ENCODE results near the gene GCGR. TPM values are rescaled to one million over a fixed set of nuclear protein-coding genes. Genes with fewer than 3 reads are reported as not detected.
A peak's percentile ranks its signal among the peaks of the same experiment; 100 is the strongest.
"Not testable (repeated sequence)": the region's sequence is repeated elsewhere in the genome, so short reads cannot be mapped to it uniquely, and the experiment has no call there.

The GCGR gene
- total RNA-seq, 1 experiment from 2014 or later: 1.4 TPM

- H3K36me3 Mint-ChIP-seq: peaks cover 4% of the 10 kb centered on the region
- ATAC-seq (no peak), DNase-seq (ENCODE audit: low spot score) (no peak)
- CTCF ChIA-PET: interaction anchor here (1.3 kb wide), 2 partner anchors 17 to 157 kb away, joined by 3 read pairs; no protein-coding TSS in a partner anchor
- POLR2A ChIA-PET: interaction anchor here (0.6 kb wide), 1 partner anchor 8 kb away, joined by 3 read pairs; no protein-coding TSS in a partner anchor
- H3K9me3 Mint-ChIP-seq: no peaks in the 10 kb centered on the region
- no peak overlapping the region for H3K4me3 Mint-ChIP-seq
- no peaks in the 10 kb centered on the region for H3K27me3 Mint-ChIP-seq (ENCODE audit: low read depth)
- H3K27ac Mint-ChIP-seq: peak overlapping the region; percentile 32; the same call in 1 of the 2 replicates
- H3K4me1 Mint-ChIP-seq: no peaks in the 10 kb centered on the region
- TF ChIP-seq FOXP4 (CRISPR knock-in tag; IDR thresholded peaks at IDR 0.05): no peak
- TF ChIP-seq USF2 (CRISPR knock-in tag; IDR thresholded peaks at IDR 0.05): no peak
- TF ChIP-seq TEAD4 (CRISPR knock-in tag; IDR thresholded peaks at IDR 0.05): no peak
- TF ChIP-seq USF1 (CRISPR knock-in tag; IDR thresholded peaks at IDR 0.05): no peak
- no peak for TF ChIP-seq OVOL2 (CRISPR knock-in tag; IDR thresholded peaks at IDR 0.05; ENCODE audit: borderline replicate concordance)
- no peak for TF ChIP-seq E2F1 (CRISPR knock-in tag; IDR thresholded peaks at IDR 0.05)
- no peak for TF ChIP-seq E2F5 (CRISPR knock-in tag; IDR thresholded peaks at IDR 0.05)
These were observed 34.9 kb downstream of the GCGR start for GRCh38 chr17:81838753-81839255.

- DNase-seq (ENCODE audit: low spot score) (no peak), ATAC-seq (no peak)
- POLR2A ChIA-PET: interaction anchor here (0.6 kb wide), 1 partner anchor 8 kb away, joined by 3 read pairs; no protein-coding TSS in a partner anchor
- peaks cover 5% of the 10 kb centered on the region for H3K36me3 Mint-ChIP-seq
- no peak overlapping the region for H3K27ac Mint-ChIP-seq
- CTCF ChIA-PET: interaction anchor here (1.3 kb wide), 2 partner anchors 17 to 157 kb away, joined by 3 read pairs; no protein-coding TSS in a partner anchor
- TF ChIP-seq GRHL2 (CRISPR knock-in tag; IDR thresholded peaks at IDR 0.05; ENCODE audit: insufficient replicate concordance, severe bottlenecking) (no peak), AFF4 (CRISPR knock-in tag; IDR thresholded peaks at IDR 0.05; ENCODE audit: borderline replicate concordance) (no peak), ATF1 (CRISPR knock-in tag; IDR thresholded peaks at IDR 0.05) (no peak)
- H3K27me3 Mint-ChIP-seq (ENCODE audit: low read depth): no peaks in the 10 kb centered on the region
- no peaks in the 10 kb centered on the region for H3K9me3 Mint-ChIP-seq
- no peak overlapping the region for H3K4me3 Mint-ChIP-seq
- no peaks in the 10 kb centered on the region for H3K4me1 Mint-ChIP-seq
These were observed 35.4 kb downstream of the GCGR start for GRCh38 chr17:81839301-81839700.

- H3K36me3 Mint-ChIP-seq: peaks cover 12% of the 10 kb centered on the region
- H3K27ac Mint-ChIP-seq; H3K4me3 Mint-ChIP-seq; DNase-seq (ENCODE audit: low spot score); H3K9me3 Mint-ChIP-seq; H3K4me1 Mint-ChIP-seq; H3K27me3 Mint-ChIP-seq (ENCODE audit: low read depth); POLR2A ChIA-PET; ATAC-seq: not testable (repeated sequence)
- CTCF ChIA-PET: interaction anchor here (1.3 to 1.8 kb wide), 3 partner anchors 12 to 156 kb away, joined by 3 to 6 read pairs (median 3); no protein-coding TSS in a partner anchor
These were observed 36.1 kb downstream of the GCGR start for GRCh38 chr17:81840059-81840458.

All from WTC11 (cell line).